ENCODE results near the gene PFKFB2. TPM values are rescaled to one million over a fixed set of nuclear protein-coding genes. Genes with fewer than 3 reads are reported as not detected.

PFKFB2 gene
- total and polyA plus RNA-seq, 2 donors (not counting 3 experiments of a cell fraction or from before 2014, with no cell fraction given): 0.70 to 2.0 TPM

- Histone ChIP-seq H3K27ac (ENCODE audit: insufficient read depth, low read depth, low read length) (no peak overlapping the region), H3K4me3 (replicated peaks in 1 of 3; ENCODE audit: insufficient read depth in 1 of 3, low read depth in 1 of 3, low read length in 3 of 3) (no peak overlapping the region), H3K36me3 (ENCODE audit: control insufficient read depth in 2 of 2, extremely low read depth in 1 of 2, insufficient read depth in 2 of 2, low read length in 2 of 2) (no peaks in the 10 kb centered on the region), H2AFZ (ENCODE audit: low read depth, low read length) (no peak overlapping the region), H3K79me2 (ENCODE audit: control insufficient read depth, insufficient read depth, low read length) (no peaks in the 10 kb centered on the region), H3K4me2 (ENCODE audit: insufficient read depth, low read length) (no peak overlapping the region), H3K9me3 (replicated peaks; ENCODE audit: control insufficient read depth, insufficient read depth, low read length) (no peaks in the 10 kb centered on the region), H3K9me1 (replicated peaks; ENCODE audit: control insufficient read depth, extremely low read depth, insufficient read depth, low read length) (no peaks in the 10 kb centered on the region), H3K4me1 (ENCODE audit: control insufficient read depth, extremely low read depth, insufficient read depth, low read length) (no peaks in the 10 kb centered on the region), H3K9ac (replicated peaks; ENCODE audit: extremely low read depth, insufficient read depth, low read length) (no peak overlapping the region), H4K20me1 (replicated peaks; ENCODE audit: control insufficient read depth, extremely low read depth, insufficient read depth, low read length) (no peaks in the 10 kb centered on the region), H3K27me3 (ENCODE audit: control insufficient read depth in 2 of 2, insufficient read depth in 2 of 2, low read length in 2 of 2) (peaks cover 0 to 5% of the 10 kb centered on the region in 2 experiments)
- dilution Hi-C loops (cut with MboI; ENCODE audit: extremely low pct_ligation_motif_present, low sequenced_read_pairs): no loop called here
- intact Hi-C loops (cut with micrococcal nuclease): no loop called here
- TF ChIP-seq JUN (IDR thresholded peaks at IDR 0.05; ENCODE audit: borderline replicate concordance, insufficient read depth, insufficient read length, low read depth) (no peak), CTCF (IDR thresholded peaks at IDR 0.05; ENCODE audit: extremely low read depth in 1 of 2, insufficient read depth in 1 of 2, low read depth in 1 of 2, low read length in 2 of 2) (no peak), POLR2AphosphoS5 (IDR thresholded peaks at IDR 0.05; ENCODE audit: insufficient read depth, low read depth, low read length) (no peak), POLR2A (IDR thresholded peaks at IDR 0.05; ENCODE audit: low read depth, low read length) (no peak), GATA2 (IDR thresholded peaks at IDR 0.05; ENCODE audit: insufficient read depth, insufficient read length, low read depth, low read length) (no peak), MYC (IDR thresholded peaks at IDR 0.05; ENCODE audit: low read depth, low read length) (no peak), MAX (IDR thresholded peaks at IDR 0.05; ENCODE audit: insufficient read depth, insufficient read length) (no peak), EZH2 (IDR thresholded peaks at IDR 0.05; ENCODE audit: borderline replicate concordance, low read depth, low read length, severe bottlenecking) (no peak), FOS (IDR thresholded peaks at IDR 0.05; ENCODE audit: borderline replicate concordance, insufficient read depth, low read length) (no peak)
- ChIA-PET POLR2A (no interaction called here), CTCF (interaction anchor here (1.4 kb wide), 1 partner anchor 13 kb away, joined by 3 read pairs; the partner anchor contains the start of gene C1orf116)
- FAIRE-seq (no peak), DNase-seq (ENCODE audit: low read depth, low spot score) (no peak)
- BruUV-seq (replicated peaks): no TSS peak
Observed at GRCh38 chr1:207019661-207020060, 33.4 kb upstream of the PFKFB2 start.
